HepG2 (cell line): Measurements from ENCODE around the gene RTN4. TPM values are rescaled to one million over a fixed set of nuclear protein-coding genes. Genes with fewer than 3 reads are reported as not detected.

ENCODE experiments used
- AHDC1 ChIP-seq: sonication (generic); formaldehyde crosslinking; IDR thresholded peaks from 2 replicates; pipeline ENCODE4 v1.5.1; 2020; ENCODE audit warnings: mild to moderate bottlenecking, missing genetic modification reagents, borderline replicate concordance
- AKAP8 ChIP-seq: sonication (generic); formaldehyde crosslinking; IDR thresholded peaks from 2 replicates; pipeline ENCODE4 v1.5.1; 2020; ENCODE audit warnings: mild to moderate bottlenecking, missing genetic modification reagents
- ARHGAP35 ChIP-seq: sonication (generic); formaldehyde crosslinking; IDR thresholded peaks from 2 replicates; pipeline ENCODE4 v1.9.0; 2022; ENCODE audit warnings: mild to moderate bottlenecking, inconsistent platforms, moderate library complexity, missing genetic modification reagents, borderline replicate concordance
- IRF2 ChIP-seq: IDR thresholded peaks from 2 replicates; pipeline ENCODE4 v1.6.1; 2018; ENCODE audit warnings: missing genetic modification reagents, missing compliant biosample characterization
- NFIB ChIP-seq: sonication (generic); formaldehyde crosslinking; IDR thresholded peaks from 2 replicates; pipeline ENCODE4 v1.9.0; 2021; ENCODE audit warnings: missing genetic modification reagents, mild to moderate bottlenecking, borderline replicate concordance
- NFIC ChIP-seq: IDR thresholded peaks from 2 replicates; pipeline ENCODE4 v1.6.1; 2012; ENCODE audit warnings: mild to moderate bottlenecking, low read length, inconsistent platforms
- STAT5B ChIP-seq: sonication (generic); formaldehyde crosslinking; IDR thresholded peaks from 2 replicates; pipeline ENCODE4 v1.4.0; 2020; ENCODE audit warnings: missing genetic modification reagents
- TEAD3 ChIP-seq: optimal IDR thresholded peaks from 2 replicates; pipeline ENCODE3; 2016; ENCODE audit warnings: borderline replicate concordance
- ZNF138 ChIP-seq: sonication (generic); formaldehyde crosslinking; IDR thresholded peaks from 2 replicates; pipeline ENCODE4 v1.5.0; 2020; ENCODE audit warnings: mild to moderate bottlenecking, low read depth, missing genetic modification reagents
- ZNF569 ChIP-seq: sonication (generic); formaldehyde crosslinking; IDR thresholded peaks from 2 replicates; pipeline ENCODE4 v1.5.0; 2020; ENCODE audit warnings: mild to moderate bottlenecking, missing genetic modification reagents, moderate library complexity, borderline replicate concordance
- ZNF609 ChIP-seq: sonication (generic); formaldehyde crosslinking; IDR thresholded peaks from 2 replicates; pipeline ENCODE4 v1.4.0; 2020; ENCODE audit warnings: mild to moderate bottlenecking, missing genetic modification reagents, borderline replicate concordance
- ZNF703 ChIP-seq: sonication (generic); formaldehyde crosslinking; IDR thresholded peaks from 2 replicates; pipeline ENCODE4 v1.5.1; 2020; ENCODE audit warnings: missing genetic modification reagents, mild to moderate bottlenecking, moderate library complexity, borderline replicate concordance
- ZNF746 ChIP-seq: sonication (generic); formaldehyde crosslinking; IDR thresholded peaks from 2 replicates; pipeline ENCODE4 v1.8.0; 2022; ENCODE audit warnings: mild to moderate bottlenecking, missing genetic modification reagents
- polyA plus RNA-seq, 8 experiments: library from polyadenylated mRNA; depleted of rRNA in 3 of 8; stranded (reverse) in 7 of 8; unstranded in 1 of 8; fragments of >200 nt; fragmentation: Illumina TruSeq in 4 of 8; extraction: Trizol in 4 of 8; gene quantifications; 2 replicates each; pipeline versions ENCODE4 v1.2.1 to v1.2.3, GENCODE V29; 2011 to 2016; ENCODE audit warnings: low read depth in 4 of 8, missing spikeins in 1 of 8, mixed read lengths in 1 of 8; ENCODE audit not compliant: insufficient read depth in 1 of 8
- total RNA-seq, 5 experiments: library from RNA; depleted of rRNA; stranded (reverse); fragments of >200 nt; fragmentation: Illumina TruSeq; extraction: Trizol; gene quantifications; 2 replicates each; pipeline ENCODE4 v1.2.3, GENCODE V29; 2016; ENCODE audit warnings: low read depth in 1 of 5
- TF ChIP-seq, protein P1 (sequence below): sonication (generic); formaldehyde crosslinking; IDR thresholded peaks from 2 replicates; pipeline ENCODE4 v1.8.1; 2022; ENCODE audit warnings: mild to moderate bottlenecking, missing genetic modification reagents
- TF ChIP-seq, protein P2 (sequence below): sonication (generic); formaldehyde crosslinking; IDR thresholded peaks from 2 replicates; pipeline ENCODE4 v1.5.0; 2020; ENCODE audit warnings: mild to moderate bottlenecking, missing genetic modification reagents

RTN4 gene
- total and polyA plus RNA-seq, 2 of the 13 experiments (the other 11 are each of a cell fraction or from before 2014, with no cell fraction given), result 98.4 to 133 TPM

- TF ChIP-seq STAT5B (CRISPR knock-in tag) (no peak), AHDC1 (CRISPR knock-in tag) (no peak), ARHGAP35 (CRISPR knock-in tag) (no peak), ZNF569 (CRISPR knock-in tag) (no peak), ZNF703 (CRISPR knock-in tag) (no peak), NFIB (CRISPR knock-in tag) (no peak), ZNF138 (CRISPR knock-in tag) (no peak), TEAD3 (CRISPR knock-in tag) (peak; percentile 67), AKAP8 (no peak), NFIC (no peak), IRF2 (CRISPR knock-in tag) (peak; percentile 74; the same call in 1 of the 2 replicates), ZNF746 (CRISPR knock-in tag) (no peak), ZNF609 (CRISPR knock-in tag) (no peak)
- TF ChIP-seq, protein P1, sequence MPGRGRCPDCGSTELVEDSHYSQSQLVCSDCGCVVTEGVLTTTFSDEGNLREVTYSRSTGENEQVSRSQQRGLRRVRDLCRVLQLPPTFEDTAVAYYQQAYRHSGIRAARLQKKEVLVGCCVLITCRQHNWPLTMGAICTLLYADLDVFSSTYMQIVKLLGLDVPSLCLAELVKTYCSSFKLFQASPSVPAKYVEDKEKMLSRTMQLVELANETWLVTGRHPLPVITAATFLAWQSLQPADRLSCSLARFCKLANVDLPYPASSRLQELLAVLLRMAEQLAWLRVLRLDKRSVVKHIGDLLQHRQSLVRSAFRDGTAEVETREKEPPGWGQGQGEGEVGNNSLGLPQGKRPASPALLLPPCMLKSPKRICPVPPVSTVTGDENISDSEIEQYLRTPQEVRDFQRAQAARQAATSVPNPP (CRISPR knock-in tag), result no peak
- TF ChIP-seq, protein P2, sequence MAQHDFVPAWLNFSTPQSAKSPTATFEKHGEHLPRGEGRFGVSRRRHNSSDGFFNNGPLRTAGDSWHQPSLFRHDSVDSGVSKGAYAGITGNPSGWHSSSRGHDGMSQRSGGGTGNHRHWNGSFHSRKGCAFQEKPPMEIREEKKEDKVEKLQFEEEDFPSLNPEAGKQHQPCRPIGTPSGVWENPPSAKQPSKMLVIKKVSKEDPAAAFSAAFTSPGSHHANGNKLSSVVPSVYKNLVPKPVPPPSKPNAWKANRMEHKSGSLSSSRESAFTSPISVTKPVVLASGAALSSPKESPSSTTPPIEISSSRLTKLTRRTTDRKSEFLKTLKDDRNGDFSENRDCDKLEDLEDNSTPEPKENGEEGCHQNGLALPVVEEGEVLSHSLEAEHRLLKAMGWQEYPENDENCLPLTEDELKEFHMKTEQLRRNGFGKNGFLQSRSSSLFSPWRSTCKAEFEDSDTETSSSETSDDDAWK (CRISPR knock-in tag), result no peak
These were observed 35.0 kb downstream of the RTN4 start (continued) for GRCh38 chr2:55014962-55015939.
